GM21717 (cell line): ENCODE measurements around the gene APLN.

Experiments
- ATAC-seq: cut with Tn5 transposase; IDR thresholded peaks from one replicate; pipeline ENCODE4 v1.9.1; 2021; ENCODE audit warnings: mild to moderate bottlenecking, moderate library complexity; ENCODE audit not compliant: unreplicated experiment

APLN gene

DNA sequence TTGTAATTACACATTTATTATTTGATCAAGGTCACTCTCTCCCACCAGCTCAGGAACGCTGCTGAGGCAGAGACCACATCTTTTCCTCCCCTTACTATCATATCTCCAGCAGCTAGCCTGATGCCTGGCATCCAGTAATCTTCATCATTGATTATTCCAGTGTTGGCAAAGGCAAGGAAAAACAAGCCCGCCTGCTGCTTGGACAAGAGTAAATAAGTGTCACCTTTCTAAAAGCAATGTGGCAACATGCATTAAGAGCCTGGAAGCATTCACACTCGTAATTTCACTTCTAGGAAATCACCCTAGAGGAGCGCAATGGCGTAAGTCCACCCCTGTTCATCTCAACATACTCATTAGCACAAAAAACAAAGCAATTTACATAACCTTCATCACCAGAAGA lies 54.8 kb downstream of the APLN start:
- no peak for ATAC-seq

DNA sequence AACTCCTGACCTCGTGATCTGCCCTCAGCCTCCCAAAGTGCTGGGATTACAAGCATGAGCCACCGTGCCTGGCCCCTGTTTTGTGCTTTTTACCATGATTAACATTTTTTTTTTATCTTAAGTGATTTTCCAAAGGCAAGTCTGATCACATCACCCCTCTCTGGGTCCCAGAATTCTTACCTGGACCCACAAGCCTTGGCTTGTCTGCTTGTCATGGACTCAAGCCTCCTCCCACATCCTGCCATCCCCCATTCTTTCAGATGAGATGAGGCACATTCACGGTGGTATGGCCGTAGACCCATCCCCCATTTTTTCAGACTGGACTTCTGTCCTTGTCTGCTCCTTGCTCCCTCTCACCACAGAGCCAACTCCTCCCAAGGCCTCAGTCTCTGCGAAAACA lies 55.3 kb downstream of the APLN start:
- ATAC-seq = no peak

DNA sequence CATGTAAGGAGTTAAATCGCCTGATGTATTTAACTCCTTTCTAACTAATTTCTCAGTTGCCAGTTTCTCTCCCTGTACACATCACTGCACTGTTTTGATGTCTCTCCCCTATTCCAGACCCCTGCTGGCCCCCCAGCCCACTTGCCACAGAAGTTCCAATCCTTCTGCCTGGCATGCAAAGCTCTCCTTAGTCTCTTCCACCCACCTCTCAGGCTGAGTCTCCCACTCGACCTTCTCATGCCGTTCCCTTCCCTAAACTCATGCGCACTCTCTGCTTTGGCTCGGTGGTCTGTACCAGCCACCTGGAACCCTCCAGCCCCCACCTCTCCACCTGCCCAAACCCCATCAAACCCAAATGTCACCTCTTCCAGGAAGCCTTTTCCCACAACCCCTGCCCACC lies 56.9 kb downstream of the APLN start:
- ATAC-seq = no peak

DNA sequence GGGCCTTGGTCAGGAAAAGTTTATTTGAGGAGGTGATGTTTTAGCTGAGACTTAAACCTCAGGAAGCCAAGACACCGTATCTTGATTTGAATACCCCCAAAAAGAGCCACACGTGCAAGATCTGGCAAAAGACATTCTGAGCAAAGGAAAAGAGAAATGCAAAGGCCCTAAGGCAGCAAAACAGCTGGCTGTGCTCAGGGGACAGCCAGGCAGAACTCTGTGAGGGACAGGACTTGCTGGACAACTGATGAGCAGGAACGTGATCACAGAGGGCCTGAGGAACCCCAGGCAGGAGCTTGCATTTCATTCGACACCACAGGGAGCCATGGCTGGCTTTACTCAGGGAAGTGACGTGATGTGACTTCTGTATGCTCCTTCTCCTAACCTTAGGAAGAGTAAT lies 58.7 kb downstream of the APLN start:
- ATAC-seq = no peak
